Caco-2 (cell line): Measurements from ENCODE around the gene POU2F2. TPM values are rescaled to one million over a fixed set of nuclear protein-coding genes. Genes with fewer than 3 reads are reported as not detected.

Experiments
- BruUV-seq: library from RNA; stranded (reverse); fragments of 400-500 nt; replicated peaks from 2 replicates; lab custom pipeline; 2021; lab: Mats Ljungman, UMichigan
- CTCF ChIA-PET: fragments of 300-600 bp; sonication (Branson Sonifier 250); formaldehyde crosslinking; loops from one replicate; lab custom pipeline; 2022; ENCODE audit warnings: antibody characterized with exemption; lab: Charles Lee
- POLR2A ChIA-PET: fragments of 300-600 bp; sonication (Branson Sonifier 250); formaldehyde crosslinking; loops from one replicate; lab custom pipeline; 2022; ENCODE audit warnings: antibody characterized with exemption; lab: Charles Lee
- DNase-seq, 2 experiments: peaks; one replicate each; pipeline versions ENCODE4 v3.0.0 to v3.0.0-alpha.2; 2020 to 2022
- H3K27me3 ChIP-seq: replicated peaks from 2 replicates; pipeline ENCODE4 v1.6.0; 2011; ENCODE audit warnings: low read length; ENCODE audit not compliant: control insufficient read depth, insufficient read depth
- H3K36me3 ChIP-seq: 2 replicates; pipeline ENCODE4 v1.5.1; 2011; ENCODE audit warnings: low read length; ENCODE audit not compliant: control insufficient read depth, insufficient read depth
- H3K4me1 ChIP-seq: fragments of 250-450 bp; sonication (Bioruptor Pico); 2 replicates; pipeline ENCODE4 v1.5.1; 2020; ENCODE audit warnings: mild to moderate bottlenecking
- H3K4me3 ChIP-seq: 2 replicates; pipeline ENCODE4 v1.5.1; 2011; ENCODE audit warnings: low read depth, mild to moderate bottlenecking, control low read depth, low read length
- H3K9me3 ChIP-seq: fragments of 250-450 bp; sonication (Bioruptor Pico); 2 replicates; pipeline ENCODE4 v1.5.1; 2020; ENCODE audit warnings: mild to moderate bottlenecking, moderate library complexity
- H3K27ac Mint-ChIP-seq: one replicate; pipeline ENCODE4 v1.8.0; 2022; ENCODE audit warnings: mixed read lengths; ENCODE audit not compliant: unreplicated experiment
- H3K27me3 Mint-ChIP-seq: one replicate; pipeline ENCODE4 v1.8.0; 2022; ENCODE audit warnings: mixed read lengths; ENCODE audit not compliant: insufficient read depth, unreplicated experiment
- H3K36me3 Mint-ChIP-seq: one replicate; pipeline ENCODE4 v1.8.0; 2022; ENCODE audit warnings: mild to moderate bottlenecking, mixed read lengths; ENCODE audit not compliant: insufficient read depth, unreplicated experiment
- H3K4me1 Mint-ChIP-seq: one replicate; pipeline ENCODE4 v1.8.0; 2022; ENCODE audit warnings: low read depth, mixed read lengths; ENCODE audit not compliant: unreplicated experiment
- H3K4me3 Mint-ChIP-seq: one replicate; pipeline ENCODE4 v1.8.0; 2022; ENCODE audit warnings: mild to moderate bottlenecking, moderate library complexity, mixed read lengths; ENCODE audit not compliant: unreplicated experiment
- H3K9me3 Mint-ChIP-seq: one replicate; pipeline ENCODE4 v1.8.0; 2022; ENCODE audit warnings: mixed read lengths; ENCODE audit not compliant: unreplicated experiment
- CTCF ChIP-seq, 2 experiments: fragments of 200-600 bp in 1 of 2; IDR thresholded peaks; 1 replicate in 1 of 2; 2 replicates in 1 of 2; pipeline versions ENCODE4 v1.5.1 to v1.8.0; 2011 to 2022; ENCODE audit warnings: antibody characterized with exemption in 1 of 2, control low read depth in 1 of 2, inconsistent platforms in 1 of 2, low read depth in 1 of 2, low read length in 1 of 2, mild to moderate bottlenecking in 1 of 2, moderate library complexity in 1 of 2; ENCODE audit not compliant: insufficient read depth in 1 of 2, severe bottlenecking in 1 of 2, unreplicated experiment in 1 of 2
- intact Hi-C: fragments of 100-400 bp; cut with micrococcal nuclease; formaldehyde crosslinking; loops from one replicate; pipeline ENCODE4 v1.10.0; 2022; ENCODE audit not compliant: unreplicated experiment
- total RNA-seq: library from RNA; stranded (reverse); gene quantifications from 2 replicates; pipeline ENCODE4 v1.2.3, GENCODE V29; 2022

Gene POU2F2
- total RNA-seq, 1 experiment from 2014 or later: 1.5 TPM

GRCh38 chr19:42086770-42087550, 45.3 kb downstream of the POU2F2 start:
- CTCF ChIA-PET: no interaction called here
- Mint-ChIP-seq H3K4me1 (peaks cover 12% of the 10 kb centered on the region), H3K9me3 (no peaks in the 10 kb centered on the region), H3K27ac (no peak overlapping the region), H3K36me3 (peaks cover 25% of the 10 kb centered on the region), H3K27me3 (no peaks in the 10 kb centered on the region), H3K4me3 (no peak overlapping the region)
- POLR2A ChIA-PET: no interaction called here
- Histone ChIP-seq H3K27me3 (no peaks in the 10 kb centered on the region), H3K9me3 (no peaks in the 10 kb centered on the region), H3K4me1 (peaks cover 2% of the 10 kb centered on the region; the same call in 1 of the 2 replicates), H3K36me3 (no peaks in the 10 kb centered on the region), H3K4me3 (no peak overlapping the region)
- BruUV-seq: no TSS peak
- DNase-seq: no peak
- intact Hi-C loops: no loop called here
- TF ChIP-seq CTCF (IDR thresholded peaks at IDR 0.05; ENCODE audit: insufficient read depth in 1 of 2, low read depth in 1 of 2, low read length in 1 of 2, severe bottlenecking in 1 of 2, unreplicated experiment in 1 of 2): no peak

GRCh38 chr19:42086188-42086736, 46.0 kb downstream of the POU2F2 start:
- Mint-ChIP-seq H3K27me3 (no peaks in the 10 kb centered on the region), H3K4me3 (no peak overlapping the region), H3K36me3 (peaks cover 30% of the 10 kb centered on the region), H3K9me3 (no peaks in the 10 kb centered on the region), H3K4me1 (peaks cover 19% of the 10 kb centered on the region), H3K27ac (no peak overlapping the region)
- intact Hi-C loops: no loop called here
- ChIA-PET POLR2A (no interaction called here), CTCF (no interaction called here)
- Histone ChIP-seq H3K4me1 (peaks cover 9% of the 10 kb centered on the region), H3K36me3 (no peaks in the 10 kb centered on the region), H3K27me3 (no peaks in the 10 kb centered on the region), H3K4me3 (no peak overlapping the region), H3K9me3 (no peaks in the 10 kb centered on the region)
- no TSS peak for BruUV-seq
- no peak for TF ChIP-seq CTCF (IDR thresholded peaks at IDR 0.05; ENCODE audit: insufficient read depth in 1 of 2, low read depth in 1 of 2, low read length in 1 of 2, severe bottlenecking in 1 of 2, unreplicated experiment in 1 of 2)
- DNase-seq: no peak

- no TSS peak for BruUV-seq
- POLR2A ChIA-PET: no interaction called here
- Histone ChIP-seq H3K9me3 (no peaks in the 10 kb centered on the region), H3K36me3 (peaks cover 5% of the 10 kb centered on the region), H3K27me3 (no peaks in the 10 kb centered on the region), H3K4me3 (no peak overlapping the region), H3K4me1 (peaks cover 9% of the 10 kb centered on the region)
- H3K9me3 Mint-ChIP-seq: no peaks in the 10 kb centered on the region
- DNase-seq: no peak
- H3K4me3 Mint-ChIP-seq: no peak overlapping the region
- H3K27me3 Mint-ChIP-seq: no peaks in the 10 kb centered on the region
- intact Hi-C loops: no loop called here
- H3K27ac Mint-ChIP-seq: no peak overlapping the region
- CTCF ChIA-PET: no interaction called here
- H3K36me3 Mint-ChIP-seq: peaks cover 52% of the 10 kb centered on the region
- peaks cover 21% of the 10 kb centered on the region for H3K4me1 Mint-ChIP-seq
- no peak for TF ChIP-seq CTCF (IDR thresholded peaks at IDR 0.05; ENCODE audit: insufficient read depth in 1 of 2, low read depth in 1 of 2, low read length in 1 of 2, severe bottlenecking in 1 of 2, unreplicated experiment in 1 of 2)
These were observed 48.7 kb downstream of the POU2F2 start for GRCh38 chr19:42083537-42083936.
